D721Med (cell line): ENCODE results near the gene GPHB5.

Experiments used
- DNase-seq: peaks from one replicate; pipeline ENCODE4 v3.0.0; 2011; ENCODE audit warnings: low spot score; ENCODE audit not compliant: insufficient read length
- FAIRE-seq: peaks from 2 replicates; lab custom pipeline; 2011; peaks lifted over from hg19 to GRCh38; lab: Jason Lieb, UNC
- CTCF ChIP-seq: IDR thresholded peaks from 2 replicates; pipeline ENCODE4 v1.5.1; 2012; ENCODE audit warnings: mild to moderate bottlenecking, control low read depth; ENCODE audit not compliant: insufficient read depth; ENCODE audit errors: missing control alignments

The GPHB5 gene

GRCh38 chr14:63318835-63319234, at the start of gene GPHB5:
GPHB5 (minus strand) TSS chr14:63318935; CDS start chr14:63317849, 1,086 bp downstream.
- DNase-seq (no peak), FAIRE-seq (no peak)
- TF ChIP-seq CTCF: no peak

- FAIRE-seq (peak; percentile 35), DNase-seq (no peak)
- TF ChIP-seq CTCF: no peak
These were observed 49.1 kb upstream of the GPHB5 start for GRCh38 chr14:63367742-63368364.

GRCh38 chr14:63362389-63362819, 43.7 kb upstream of the GPHB5 start:
- no peak for TF ChIP-seq CTCF
- FAIRE-seq: no peak
- no peak for DNase-seq

GRCh38 chr14:63361790-63362189, 43.1 kb upstream of the GPHB5 start:
- no peak for FAIRE-seq
- no peak for TF ChIP-seq CTCF
- no peak for DNase-seq

- TF ChIP-seq CTCF: no peak
- no peak for DNase-seq
- FAIRE-seq: no peak
These were observed 39.1 kb upstream of the GPHB5 start for GRCh38 chr14:63357841-63358240.

GRCh38 chr14:63345826-63346225, 27.1 kb upstream of the GPHB5 start:
- DNase-seq (no peak), FAIRE-seq (no peak)
- TF ChIP-seq CTCF: no peak

- no peak for DNase-seq
- FAIRE-seq: no peak
- TF ChIP-seq CTCF: no peak
These were observed 25.6 kb upstream of the GPHB5 start for GRCh38 chr14:63344336-63344735.
